ENCODE data around the gene GNPTAB. TPM values are rescaled to one million over a fixed set of nuclear protein-coding genes. Genes with fewer than 3 reads are reported as not detected.

GNPTAB gene
- total RNA-seq, 2 donors from 2014 or later: 24.0 to 28.3 TPM

DNA sequence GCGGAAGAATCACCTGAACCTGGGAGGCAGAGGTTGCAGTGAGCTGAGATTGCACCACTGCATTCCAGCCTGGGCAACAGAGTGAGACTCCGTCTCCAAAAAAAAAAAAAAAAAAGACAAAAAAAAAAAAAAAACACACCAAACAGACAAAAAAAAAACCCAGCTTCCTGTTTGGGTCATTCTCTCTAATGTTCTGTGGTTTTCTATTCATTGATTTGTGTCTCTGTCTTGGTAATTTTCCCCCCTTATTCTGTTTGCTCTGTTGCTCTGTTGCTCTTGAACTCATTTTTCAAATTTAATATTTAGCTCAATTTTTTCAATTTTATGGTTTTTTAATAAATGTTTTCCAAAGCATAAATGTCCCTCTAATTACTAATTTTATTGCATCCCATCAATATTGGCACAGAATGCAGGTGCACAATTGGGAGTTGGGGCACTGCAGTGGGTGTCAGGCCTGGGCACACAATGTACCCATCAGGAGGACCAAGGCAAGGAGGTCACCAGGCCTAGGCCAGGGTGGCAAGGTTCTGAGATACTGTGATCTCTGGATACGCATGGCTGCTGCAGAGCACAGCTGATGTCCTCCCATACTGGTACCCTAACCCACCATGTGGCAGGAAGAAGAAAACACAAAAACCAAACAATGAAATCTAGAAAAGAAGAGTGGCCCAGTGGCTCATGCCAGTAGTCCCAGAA is 8.0 kb upstream of the GNPTAB start:
- no peak overlapping the region for H3K4me3 ChIP-seq
- H3K36me3 ChIP-seq: no peaks in the 10 kb centered on the region
- H3K4me1 ChIP-seq (ENCODE audit: control insufficient read depth in 1 of 2, low read depth in 2 of 2): no peaks in the 10 kb centered on the region
- no peaks in the 10 kb centered on the region for H3K27me3 ChIP-seq (replicated peaks; ENCODE audit: insufficient read depth)
- no peak for ATAC-seq (ENCODE audit: insufficient number of reproducible peaks, low FRiP score, low read depth)
- H3K9me3 ChIP-seq: no peaks in the 10 kb centered on the region
- no peak for TF ChIP-seq CTCF (IDR thresholded peaks at IDR 0.05)
- H3K27ac ChIP-seq: no peak overlapping the region
- DNase-seq (ENCODE audit: low spot score): no peak

DNA sequence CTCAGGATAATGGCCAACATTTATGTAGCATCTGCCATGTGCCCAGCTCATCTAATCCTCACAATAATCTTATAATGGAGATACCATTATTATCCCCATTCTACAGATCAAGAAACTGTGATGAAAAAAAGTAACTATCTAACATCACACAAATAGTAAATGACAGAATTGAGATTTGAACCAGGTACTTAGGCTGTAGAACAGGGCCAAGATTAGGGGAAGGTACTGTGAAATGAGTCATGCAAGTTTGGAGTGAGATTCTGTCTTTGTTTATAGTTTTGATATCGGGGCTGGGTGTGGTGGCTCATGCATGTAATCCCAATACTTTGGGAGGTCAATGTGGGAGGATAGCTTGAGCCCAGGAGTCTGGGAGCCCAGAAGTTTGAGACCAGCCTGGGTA is 1.3 kb upstream of the GNPTAB start:
- DNase-seq (ENCODE audit: low spot score) (no peak), ATAC-seq (ENCODE audit: insufficient number of reproducible peaks, low FRiP score, low read depth) (no peak)
- no peak overlapping the region for H3K4me3 ChIP-seq
- no peaks in the 10 kb centered on the region for H3K27me3 ChIP-seq (replicated peaks; ENCODE audit: insufficient read depth)
- H3K9me3 ChIP-seq: no peaks in the 10 kb centered on the region
- no peaks in the 10 kb centered on the region for H3K36me3 ChIP-seq
- H3K27ac ChIP-seq: no peak overlapping the region
- TF ChIP-seq CTCF (IDR thresholded peaks at IDR 0.05): no peak
- peaks cover 0 to 24% of the 10 kb centered on the region in 2 donors for H3K4me1 ChIP-seq (ENCODE audit: control insufficient read depth in 1 of 2, low read depth in 2 of 2)

DNA sequence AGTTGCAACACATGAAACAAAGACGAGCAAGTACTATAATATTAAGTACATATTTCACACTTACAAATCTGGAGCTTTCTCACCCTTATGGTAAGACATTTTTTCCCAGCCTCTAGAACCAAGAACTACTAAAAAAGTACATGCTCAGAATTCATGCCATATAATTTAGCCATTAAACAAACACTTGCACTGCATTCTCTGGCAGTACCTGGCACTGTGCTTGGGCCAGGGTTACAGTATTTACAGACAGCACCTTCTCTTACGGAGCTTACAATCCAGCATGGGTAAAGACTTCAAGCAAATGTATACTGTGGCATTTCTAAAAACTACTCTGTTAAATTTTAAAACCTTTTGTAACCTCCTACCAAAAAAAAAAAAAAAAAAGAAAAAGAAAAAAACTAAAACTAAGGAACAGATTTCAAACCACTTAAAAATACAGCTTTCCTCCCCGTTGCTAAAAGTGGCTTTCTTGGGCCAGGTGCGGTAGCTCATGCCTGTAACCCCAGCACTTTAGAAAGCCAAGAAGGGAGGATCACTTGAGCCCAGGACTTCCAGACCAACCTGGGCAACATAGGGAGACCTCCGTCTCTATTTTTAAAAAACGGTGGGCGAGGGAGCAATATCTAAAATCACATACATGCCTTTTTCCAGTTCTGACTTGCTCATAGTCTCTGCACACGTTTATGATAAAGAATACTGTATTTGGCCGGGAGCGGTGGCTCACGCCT is 956 bp downstream of the GNPTAB start:
- Histone ChIP-seq H3K9me3 (no peaks in the 10 kb centered on the region), H3K27me3 (replicated peaks; ENCODE audit: insufficient read depth) (no peaks in the 10 kb centered on the region), H3K27ac (peak overlapping the region; percentile 49 to 59), H3K4me3 (peak overlapping the region; percentile 98), H3K36me3 (no peaks in the 10 kb centered on the region), H3K4me1 (ENCODE audit: control insufficient read depth in 1 of 2, low read depth in 2 of 2) (peaks cover 0 to 24% of the 10 kb centered on the region in 2 donors)
- ATAC-seq (ENCODE audit: insufficient number of reproducible peaks, low FRiP score, low read depth) (no peak), DNase-seq (ENCODE audit: low spot score) (no peak)
- no peak for TF ChIP-seq CTCF (IDR thresholded peaks at IDR 0.05)

DNA sequence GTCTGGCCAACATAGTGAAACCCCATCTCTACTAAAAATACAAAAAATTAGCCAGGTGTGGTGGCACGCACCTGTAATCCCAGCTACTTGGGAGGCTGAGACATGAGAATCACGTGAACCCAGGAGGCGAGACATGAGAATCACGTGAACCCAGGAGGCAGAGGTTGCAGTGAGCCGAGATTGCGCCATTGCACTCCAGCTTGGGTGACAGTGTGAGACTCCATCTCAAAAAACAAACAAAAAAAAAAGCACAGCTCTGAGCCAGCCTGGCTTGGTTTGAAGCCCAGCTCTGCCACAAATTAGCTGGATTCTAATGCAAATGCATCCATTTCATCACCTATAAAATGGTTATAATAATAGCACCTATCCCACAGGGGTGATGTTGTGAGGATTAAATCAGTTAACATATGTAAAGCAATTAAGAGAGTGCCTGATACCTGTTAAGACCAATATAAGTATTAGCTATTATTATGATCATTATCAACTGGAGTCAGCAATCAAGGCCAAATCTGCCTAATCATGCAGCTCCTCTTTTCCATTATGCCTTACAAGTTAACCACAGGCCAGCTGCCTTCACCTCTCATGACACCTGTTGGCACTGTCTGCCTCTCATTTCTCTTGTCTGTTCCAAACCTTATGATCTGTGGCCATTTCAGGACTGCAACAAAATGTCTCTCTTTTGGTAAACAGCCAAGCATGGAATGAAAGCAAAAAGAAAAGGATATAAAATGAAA is 2.1 kb downstream of the GNPTAB start:
- Histone ChIP-seq H3K4me1 (ENCODE audit: control insufficient read depth in 1 of 2, low read depth in 2 of 2) (peaks cover 0 to 29% of the 10 kb centered on the region in 2 donors), H3K27me3 (replicated peaks; ENCODE audit: insufficient read depth) (no peaks in the 10 kb centered on the region), H3K36me3 (no peaks in the 10 kb centered on the region), H3K9me3 (no peaks in the 10 kb centered on the region), H3K27ac (no peak overlapping the region), H3K4me3 (no peak overlapping the region)
- TF ChIP-seq CTCF (IDR thresholded peaks at IDR 0.05): no peak
- ATAC-seq (ENCODE audit: insufficient number of reproducible peaks, low FRiP score, low read depth) (no peak), DNase-seq (ENCODE audit: low spot score) (no peak)

DNA sequence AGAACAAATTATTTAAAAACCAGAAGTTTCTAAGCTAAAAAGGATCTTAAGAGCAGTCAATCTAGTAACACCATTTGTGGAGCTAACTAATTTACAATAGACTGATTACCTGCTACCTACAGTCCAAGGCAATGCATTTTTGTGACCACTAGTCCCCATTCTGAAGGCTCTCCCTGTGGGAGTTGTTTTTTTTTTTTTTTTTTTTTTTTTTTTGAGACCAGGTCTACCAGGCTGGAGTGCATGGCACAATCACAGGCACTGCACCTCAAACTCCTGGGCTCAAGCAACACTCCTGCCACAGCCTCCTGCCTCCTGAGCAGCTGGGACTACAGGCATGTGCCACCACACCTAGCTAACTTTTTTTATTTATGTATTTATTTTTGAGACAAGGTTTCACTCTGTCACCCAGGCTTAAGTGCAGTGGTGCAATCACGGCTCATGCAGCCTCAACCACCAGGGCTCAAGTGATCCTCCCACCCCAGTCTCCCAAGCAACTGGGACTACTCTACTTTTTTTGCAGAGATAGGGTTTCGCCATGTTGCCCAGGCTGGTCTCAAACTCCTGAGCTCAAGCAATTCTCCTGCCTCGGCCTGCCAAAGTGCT is 3.9 kb downstream of the GNPTAB start:
- H3K27me3 ChIP-seq (replicated peaks; ENCODE audit: insufficient read depth): no peaks in the 10 kb centered on the region
- H3K36me3 ChIP-seq: no peaks in the 10 kb centered on the region
- no peaks in the 10 kb centered on the region for H3K9me3 ChIP-seq
- H3K4me3 ChIP-seq: no peak overlapping the region
- ATAC-seq (ENCODE audit: insufficient number of reproducible peaks, low FRiP score, low read depth) (no peak), DNase-seq (ENCODE audit: low spot score) (no peak)
- no peak overlapping the region for H3K27ac ChIP-seq
- no peak for TF ChIP-seq CTCF (IDR thresholded peaks at IDR 0.05)
- peaks cover 0 to 29% of the 10 kb centered on the region in 2 donors for H3K4me1 ChIP-seq (ENCODE audit: control insufficient read depth in 1 of 2, low read depth in 2 of 2)
